GM18499 (cell line): ENCODE data around the gene SNAI3.

Source experiments
- ATAC-seq: cut with Tn5 transposase; IDR thresholded peaks from one replicate; pipeline ENCODE4 v1.9.1; 2021; ENCODE audit warnings: moderate number of reproducible peaks; ENCODE audit not compliant: insufficient read depth, unreplicated experiment

The SNAI3 gene

GRCh38 chr16:88653596-88654362 lies 32.5 kb downstream of the SNAI3 start:
- no peak for ATAC-seq

- ATAC-seq, result no peak
Measured at GRCh38 chr16:88653101-88653500, 33.2 kb downstream of the SNAI3 start.

GRCh38 chr16:88652762-88653063 lies 33.6 kb downstream of the SNAI3 start:
- ATAC-seq, result no peak

GRCh38 chr16:88651989-88652761 lies 34.1 kb downstream of the SNAI3 start:
- ATAC-seq, result no peak

GRCh38 chr16:88651276-88651988 lies 34.9 kb downstream of the SNAI3 start:
- ATAC-seq, result peak; percentile 46

GRCh38 chr16:88650749-88651275 lies 35.5 kb downstream of the SNAI3 start, which contains the start of gene CYBA:
CYBA (minus strand) TSS chr16:88651053; CDS start chr16:88651013, 40 bp downstream.
- peak; percentile 39 for ATAC-seq

- ATAC-seq, result no peak
Measured at GRCh38 chr16:88649924-88650748, 36.2 kb downstream of the SNAI3 start.

GRCh38 chr16:88649195-88649923 lies 36.9 kb downstream of the SNAI3 start:
- ATAC-seq, result no peak

GRCh38 chr16:88647178-88648070 lies 38.9 kb downstream of the SNAI3 start:
- no peak for ATAC-seq

GRCh38 chr16:88646345-88647034 lies 39.8 kb downstream of the SNAI3 start:
- ATAC-seq, result no peak

- no peak for ATAC-seq
Measured at GRCh38 chr16:88645941-88646340, 40.4 kb downstream of the SNAI3 start.

- ATAC-seq, result no peak
Measured at GRCh38 chr16:88645455-88645854, 40.9 kb downstream of the SNAI3 start.

- no peak for ATAC-seq
Measured at GRCh38 chr16:88643644-88643932, 42.7 kb downstream of the SNAI3 start.

GRCh38 chr16:88642881-88643643 lies 43.2 kb downstream of the SNAI3 start:
- no peak for ATAC-seq

GRCh38 chr16:88640498-88641247 lies 45.6 kb downstream of the SNAI3 start:
- ATAC-seq, result no peak

GRCh38 chr16:88640039-88640495 lies 46.2 kb downstream of the SNAI3 start:
- no peak for ATAC-seq
